IMR-90 (cell line): ENCODE measurements around the gene BTRC. TPM values are rescaled to one million over a fixed set of nuclear protein-coding genes. Genes with fewer than 3 reads are reported as not detected.

Experiments
- ATAC-seq: fragments of 200-7000 bp; cut with Tn5 transposase; 2 replicates; pipeline ENCODE4 v1.9.1; 2020; ENCODE audit warnings: low read depth, mild to moderate bottlenecking, moderate library complexity
- BruUV-seq: library from RNA; stranded (reverse); fragments of 400-500 nt; replicated peaks from 2 replicates; lab custom pipeline; 2021; lab: Mats Ljungman, UMichigan
- CTCF ChIA-PET: fragments of 300-600 bp; formaldehyde crosslinking; extraction: SDS; loops from one replicate; lab custom pipeline; 2021; ENCODE audit warnings: antibody characterized with exemption; lab: Yijun Ruan, JAX
- POLR2A ChIA-PET: fragments of 300-600 bp; sonication (Branson Sonifier 250); formaldehyde crosslinking; loops from one replicate; lab custom pipeline; 2022; ENCODE audit warnings: antibody characterized with exemption; ENCODE audit not compliant: unreplicated experiment; lab: Charles Lee
- DNase-seq: peaks from one replicate; pipeline ENCODE4 v3.0.0; 2013
- H2AFZ ChIP-seq: replicated peaks from 2 replicates; pipeline ENCODE3; 2013; ENCODE audit warnings: low read length, mild to moderate bottlenecking; ENCODE audit not compliant: poor library complexity
- H2AK5ac ChIP-seq: 2 replicates; pipeline ENCODE4 v1.6.1; 2013; ENCODE audit warnings: low read depth, low read length, inconsistent platforms
- H2AK9ac ChIP-seq: replicated peaks from 2 replicates; pipeline ENCODE3; 2013; ENCODE audit warnings: mild to moderate bottlenecking, low read depth, low read length, moderate library complexity; ENCODE audit not compliant: poor library complexity
- H2BK120ac ChIP-seq: 2 replicates; pipeline ENCODE4 v1.6.1; 2013; ENCODE audit warnings: low read depth, low read length, inconsistent platforms
- H2BK15ac ChIP-seq: 3 replicates; pipeline ENCODE4 v1.6.1; 2013; ENCODE audit warnings: low read depth, low read length, inconsistent platforms
- H2BK20ac ChIP-seq: 2 replicates; pipeline ENCODE4 v1.6.1; 2013; ENCODE audit warnings: low read depth, mild to moderate bottlenecking, inconsistent platforms, low read length, moderate library complexity
- H2BK5ac ChIP-seq: 2 replicates; pipeline ENCODE4 v1.6.1; 2013; ENCODE audit warnings: mild to moderate bottlenecking, low read depth, low read length, inconsistent platforms; ENCODE audit not compliant: poor library complexity, severe bottlenecking
- H3K14ac ChIP-seq: replicated peaks from 2 replicates; pipeline ENCODE4 v1.6.1; 2013; ENCODE audit warnings: low read depth, low read length, inconsistent platforms
- H3K18ac ChIP-seq: 2 replicates; pipeline ENCODE4 v1.6.1; 2013; ENCODE audit warnings: low read depth, low read length, control low read depth
- H3K23ac ChIP-seq: 2 replicates; pipeline ENCODE4 v1.6.1; 2013; ENCODE audit warnings: low read depth, low read length, inconsistent platforms
- H3K27ac ChIP-seq: 2 replicates; pipeline ENCODE4 v1.5.1; 2013; ENCODE audit warnings: mild to moderate bottlenecking, control low read depth, low read length; ENCODE audit not compliant: insufficient read depth
- H3K27me3 ChIP-seq: 2 replicates; pipeline ENCODE4 v1.6.1; 2013; ENCODE audit warnings: low read length; ENCODE audit not compliant: control insufficient read depth, insufficient read depth
- H3K36me3 ChIP-seq: 2 replicates; pipeline ENCODE4 v1.6.1; 2013; ENCODE audit warnings: low read length, mixed read lengths; ENCODE audit not compliant: control insufficient read depth, insufficient read depth
- H3K4ac ChIP-seq: 2 replicates; pipeline ENCODE4 v1.6.1; 2013; ENCODE audit warnings: low read depth, low read length, inconsistent platforms
- H3K4me1 ChIP-seq: 2 replicates; pipeline ENCODE4 v1.6.1; 2013; ENCODE audit warnings: low read length, mixed read lengths; ENCODE audit not compliant: control insufficient read depth, insufficient read depth
- H3K4me2 ChIP-seq: 2 replicates; pipeline ENCODE4 v1.6.1; 2013; ENCODE audit warnings: low read depth, mild to moderate bottlenecking, control low read depth, low read length, moderate library complexity
- H3K4me3 ChIP-seq: 2 replicates; pipeline ENCODE4 v1.5.1; 2013; ENCODE audit warnings: low read depth, mild to moderate bottlenecking, control low read depth, low read length, moderate library complexity; ENCODE audit not compliant: insufficient read depth
- H3K56ac ChIP-seq: 2 replicates; pipeline ENCODE4 v1.6.1; 2013; ENCODE audit warnings: low read length, inconsistent platforms; ENCODE audit not compliant: insufficient read depth; ENCODE audit errors: extremely low read depth
- H3K79me1 ChIP-seq, 2 experiments: 2 replicates each; pipeline ENCODE4 v1.6.1; 2013; ENCODE audit warnings: low read length in 2 of 2, inconsistent platforms in 1 of 2, low read depth in 1 of 2
- H3K9ac ChIP-seq: 2 replicates; pipeline ENCODE4 v1.6.1; 2013; ENCODE audit warnings: low read depth, low read length, control low read depth
- H3K9me1 ChIP-seq: 2 replicates; pipeline ENCODE4 v1.6.1; 2013; ENCODE audit warnings: low read length, inconsistent platforms; ENCODE audit not compliant: insufficient read depth
- H3K9me3 ChIP-seq: 2 replicates; pipeline ENCODE4 v1.6.1; 2013; ENCODE audit warnings: low read length; ENCODE audit not compliant: control insufficient read depth, insufficient read depth
- H4K20me1 ChIP-seq: 2 replicates; pipeline ENCODE4 v1.6.1; 2013; ENCODE audit warnings: low read length, inconsistent platforms; ENCODE audit not compliant: insufficient read depth
- H4K5ac ChIP-seq: 2 replicates; pipeline ENCODE4 v1.6.1; 2013; ENCODE audit warnings: mild to moderate bottlenecking, low read depth, low read length, control low read depth
- H4K8ac ChIP-seq, 2 experiments: 2 replicates each; pipeline ENCODE4 v1.6.1; 2013; ENCODE audit warnings: low read depth in 2 of 2, low read length in 2 of 2, control low read depth in 1 of 2, inconsistent platforms in 1 of 2
- H4K91ac ChIP-seq: 2 replicates; pipeline ENCODE4 v1.6.1; 2013; ENCODE audit warnings: low read depth, low read length, inconsistent platforms; ENCODE audit not compliant: insufficient read depth
- BHLHE40 ChIP-seq: fragments of 150-350 bp; IDR thresholded peaks from 2 replicates; pipeline ENCODE4 v1.6.1; 2016; ENCODE audit warnings: mild to moderate bottlenecking, low read depth, low read length
- CEBPB ChIP-seq: IDR thresholded peaks from 2 replicates; pipeline ENCODE4 v1.6.1; 2012; ENCODE audit warnings: low read depth, low read length, improper control_type of control experiment
- CHD1 ChIP-seq: IDR thresholded peaks from 2 replicates; pipeline ENCODE4 v1.6.1; 2012; ENCODE audit warnings: low read depth, low read length, improper control_type of control experiment
- FOS ChIP-seq: fragments of 150-350 bp; IDR thresholded peaks from 2 replicates; pipeline ENCODE4 v1.6.1; 2016; ENCODE audit warnings: low read depth, low read length
- MAFK ChIP-seq: IDR thresholded peaks from 2 replicates; pipeline ENCODE4 v1.6.1; 2012; ENCODE audit warnings: low read depth, low read length, improper control_type of control experiment
- MAZ ChIP-seq: IDR thresholded peaks from 2 replicates; pipeline ENCODE4 v1.6.1; 2012; ENCODE audit warnings: low read depth, mild to moderate bottlenecking, low read length, improper control_type of control experiment, moderate library complexity, borderline replicate concordance
- MXI1 ChIP-seq: IDR thresholded peaks from 2 replicates; pipeline ENCODE4 v1.6.1; 2012; ENCODE audit warnings: low read depth, mild to moderate bottlenecking, low read length, moderate library complexity, borderline replicate concordance
- NFE2L2 ChIP-seq: fragments of 150-350 bp; IDR thresholded peaks from 2 replicates; pipeline ENCODE4 v1.6.1; 2016; ENCODE audit warnings: low read depth, mild to moderate bottlenecking, low read length
- POLR2A ChIP-seq: IDR thresholded peaks from 2 replicates; pipeline ENCODE4 v1.6.1; 2012; ENCODE audit warnings: mild to moderate bottlenecking, low read depth, low read length
- RAD21 ChIP-seq: IDR thresholded peaks from 2 replicates; pipeline ENCODE4 v1.6.1; 2012; ENCODE audit warnings: low read length, improper control_type of control experiment
- RCOR1 ChIP-seq: IDR thresholded peaks from 2 replicates; pipeline ENCODE4 v1.6.1; 2012; ENCODE audit warnings: mild to moderate bottlenecking, low read length, improper control_type of control experiment; ENCODE audit not compliant: insufficient replicate concordance
- RFX5 ChIP-seq: IDR thresholded peaks from 2 replicates; pipeline ENCODE4 v1.8.0; 2012; ENCODE audit warnings: low read depth, mild to moderate bottlenecking, low read length, moderate library complexity
- SMC3 ChIP-seq: fragments of 150-350 bp; IDR thresholded peaks from 2 replicates; pipeline ENCODE4 v1.6.1; 2016; ENCODE audit warnings: low read depth, mild to moderate bottlenecking, antibody characterized with exemption, low read length, moderate library complexity
- WGBS, 2 experiments: methylation state at CpG; one replicate each; pipeline versions ENCODE4 v1.1.5 to v1.1.7; 2013; ENCODE audit warnings: missing lambda C conversion rate in 2 of 2; ENCODE audit not compliant: insufficient read length in 1 of 2; ENCODE audit errors: extremely low coverage in 2 of 2; 5-methylcytosine and 5-hydroxymethylcytosine counted together
- dilution Hi-C: fragments of 300-500 bp; cut with HindIII; formaldehyde crosslinking; loops from one replicate; pipeline ENCODE4 v1.14.3; 2018; ENCODE audit warnings: low sequenced_read_pairs; ENCODE audit not compliant: unreplicated experiment
- in situ Hi-C: fragments of 300-500 bp; cut with MboI; formaldehyde crosslinking; loops from 3 replicates; pipeline ENCODE4 v1.14.3; 2019; ENCODE audit warnings: low sequenced_read_pairs, inconsistent platforms, mixed read lengths
- intact Hi-C: fragments of 100-400 bp; cut with micrococcal nuclease; formaldehyde crosslinking; loops from 2 replicates; pipeline ENCODE4 v1.10.0; 2022
- polyA plus RNA-seq, 3 experiments: library from polyadenylated mRNA; depleted of rRNA; stranded (reverse); fragments of >200 nt; gene quantifications; 2 replicates each; pipeline ENCODE4 v1.2.3, GENCODE V29; 2012; ENCODE audit warnings: low replicate concordance in 1 of 3
- total RNA-seq: library from RNA; depleted of rRNA; stranded (reverse); fragments of >200 nt; gene quantifications from 2 replicates; pipeline ENCODE4 v1.2.3, GENCODE V29; 2012
- TF ChIP-seq, protein P1 (sequence below): fragments of 150-350 bp; IDR thresholded peaks from 2 replicates; pipeline ENCODE4 v1.6.1; 2017; ENCODE audit warnings: mild to moderate bottlenecking, antibody characterized with exemption, low read length, low read depth
- TF ChIP-seq, protein P2 (sequence below): fragments of 150-350 bp; IDR thresholded peaks from 2 replicates; pipeline ENCODE4 v1.6.1; 2016; ENCODE audit warnings: low read depth, mild to moderate bottlenecking, low read length, moderate library complexity, borderline replicate concordance
- TF ChIP-seq, protein P3 (sequence below): conservative IDR thresholded peaks from 2 replicates; pipeline ENCODE4 v1.5.1; 2012; ENCODE audit warnings: mild to moderate bottlenecking, low read depth, low read length, improper control_type of control experiment

Gene BTRC
- total and polyA plus RNA-seq, 2 of the 4 experiments (the other 2 are of a cell fraction) = 7.7 to 8.4 TPM

DNA sequence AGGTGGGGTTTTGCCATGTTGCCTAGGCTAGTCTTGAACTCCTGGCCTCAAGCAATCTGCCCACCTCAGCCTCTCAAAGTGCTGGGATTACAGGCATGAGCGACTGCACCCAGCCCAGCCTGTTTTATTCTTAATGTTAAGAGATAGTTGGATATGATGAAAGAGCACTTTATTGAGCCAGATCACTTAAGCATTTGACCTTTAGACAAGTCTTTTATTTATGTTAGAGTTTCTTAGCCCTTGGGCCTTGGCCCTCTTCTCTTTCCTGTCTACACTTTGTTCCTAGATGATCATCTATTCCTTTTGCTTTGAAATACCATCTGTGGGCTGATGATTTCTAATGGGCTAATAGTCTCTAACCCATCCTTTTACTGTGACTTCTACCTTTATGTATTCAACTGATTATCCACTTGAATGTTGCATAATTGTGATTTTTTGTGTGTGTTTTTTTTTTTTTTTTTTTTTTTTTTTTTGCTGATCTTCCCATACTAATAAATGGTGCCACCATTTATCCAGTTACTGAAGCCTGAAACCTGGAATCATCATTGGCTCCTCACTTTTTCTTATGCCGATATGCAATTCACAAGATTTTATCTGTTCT is 34.8 kb downstream of the BTRC start:
- H3K4ac ChIP-seq = no peak overlapping the region
- no peaks in the 10 kb centered on the region for H3K9me3 ChIP-seq
- no peak overlapping the region for H3K4me3 ChIP-seq
- in situ Hi-C loops = no loop called here
- no peaks in the 10 kb centered on the region for H3K27me3 ChIP-seq
- H3K56ac ChIP-seq = no peak overlapping the region
- no peak for DNase-seq
- no peak overlapping the region for H2AFZ ChIP-seq
- H3K9ac ChIP-seq = no peak overlapping the region
- H3K23ac ChIP-seq = no peak overlapping the region
- WGBS, 2 experiments = 100% methylated on average over 1 of the region's 2 CpGs; no CpG with 5 or more reads in 1 of the 2 experiments
- peaks cover 3% of the 10 kb centered on the region; the same call in 1 of the 2 replicates for H3K4me1 ChIP-seq
- no peak overlapping the region for H2BK5ac ChIP-seq
- H3K36me3 ChIP-seq = no peaks in the 10 kb centered on the region
- no peak overlapping the region for H2AK5ac ChIP-seq
- CTCF ChIA-PET = no interaction called here
- peaks cover 35% of the 10 kb centered on the region for H4K20me1 ChIP-seq
- H3K9me1 ChIP-seq = no peaks in the 10 kb centered on the region
- H2BK120ac ChIP-seq = no peak overlapping the region
- H3K14ac ChIP-seq = 0 out of 2 replicates have a peak overlapping the region, but pooled peaks have one; percentile 51
- intact Hi-C loops = no loop called here
- TF ChIP-seq, protein P1, sequence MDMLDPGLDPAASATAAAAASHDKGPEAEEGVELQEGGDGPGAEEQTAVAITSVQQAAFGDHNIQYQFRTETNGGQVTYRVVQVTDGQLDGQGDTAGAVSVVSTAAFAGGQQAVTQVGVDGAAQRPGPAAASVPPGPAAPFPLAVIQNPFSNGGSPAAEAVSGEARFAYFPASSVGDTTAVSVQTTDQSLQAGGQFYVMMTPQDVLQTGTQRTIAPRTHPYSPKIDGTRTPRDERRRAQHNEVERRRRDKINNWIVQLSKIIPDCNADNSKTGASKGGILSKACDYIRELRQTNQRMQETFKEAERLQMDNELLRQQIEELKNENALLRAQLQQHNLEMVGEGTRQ = no peak
- TF ChIP-seq, protein P2, sequence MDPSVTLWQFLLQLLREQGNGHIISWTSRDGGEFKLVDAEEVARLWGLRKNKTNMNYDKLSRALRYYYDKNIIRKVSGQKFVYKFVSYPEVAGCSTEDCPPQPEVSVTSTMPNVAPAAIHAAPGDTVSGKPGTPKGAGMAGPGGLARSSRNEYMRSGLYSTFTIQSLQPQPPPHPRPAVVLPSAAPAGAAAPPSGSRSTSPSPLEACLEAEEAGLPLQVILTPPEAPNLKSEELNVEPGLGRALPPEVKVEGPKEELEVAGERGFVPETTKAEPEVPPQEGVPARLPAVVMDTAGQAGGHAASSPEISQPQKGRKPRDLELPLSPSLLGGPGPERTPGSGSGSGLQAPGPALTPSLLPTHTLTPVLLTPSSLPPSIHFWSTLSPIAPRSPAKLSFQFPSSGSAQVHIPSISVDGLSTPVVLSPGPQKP = no peak
- TF ChIP-seq MXI1 (no peak), SMC3 (no peak), BHLHE40 (no peak), MAZ (no peak), MAFK (no peak), CEBPB (no peak), FOS (no peak), NFE2L2 (no peak), RAD21 (no peak), CHD1 (no peak), POLR2A (no peak), RCOR1 (no peak), RFX5 (no peak)
- TF ChIP-seq, protein P3, sequence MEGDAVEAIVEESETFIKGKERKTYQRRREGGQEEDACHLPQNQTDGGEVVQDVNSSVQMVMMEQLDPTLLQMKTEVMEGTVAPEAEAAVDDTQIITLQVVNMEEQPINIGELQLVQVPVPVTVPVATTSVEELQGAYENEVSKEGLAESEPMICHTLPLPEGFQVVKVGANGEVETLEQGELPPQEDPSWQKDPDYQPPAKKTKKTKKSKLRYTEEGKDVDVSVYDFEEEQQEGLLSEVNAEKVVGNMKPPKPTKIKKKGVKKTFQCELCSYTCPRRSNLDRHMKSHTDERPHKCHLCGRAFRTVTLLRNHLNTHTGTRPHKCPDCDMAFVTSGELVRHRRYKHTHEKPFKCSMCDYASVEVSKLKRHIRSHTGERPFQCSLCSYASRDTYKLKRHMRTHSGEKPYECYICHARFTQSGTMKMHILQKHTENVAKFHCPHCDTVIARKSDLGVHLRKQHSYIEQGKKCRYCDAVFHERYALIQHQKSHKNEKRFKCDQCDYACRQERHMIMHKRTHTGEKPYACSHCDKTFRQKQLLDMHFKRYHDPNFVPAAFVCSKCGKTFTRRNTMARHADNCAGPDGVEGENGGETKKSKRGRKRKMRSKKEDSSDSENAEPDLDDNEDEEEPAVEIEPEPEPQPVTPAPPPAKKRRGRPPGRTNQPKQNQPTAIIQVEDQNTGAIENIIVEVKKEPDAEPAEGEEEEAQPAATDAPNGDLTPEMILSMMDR = no peak
- no peak overlapping the region for H3K4me2 ChIP-seq
- H2BK20ac ChIP-seq = no peak overlapping the region
- no TSS peak for BruUV-seq
- peaks cover 20 to 50% of the 10 kb centered on the region in 2 experiments for H3K79me1 ChIP-seq
- H4K5ac ChIP-seq = no peak overlapping the region
- ATAC-seq = 0 out of 2 replicates have a peak, but pooled peaks have one; percentile 29
- dilution Hi-C loops = no loop called here
- H2AK9ac ChIP-seq = no peak overlapping the region
- POLR2A ChIA-PET = no interaction called here
- H4K8ac ChIP-seq = no peak overlapping the region
- no peak overlapping the region for H4K91ac ChIP-seq
- no peak overlapping the region for H3K18ac ChIP-seq
- no peak overlapping the region for H3K27ac ChIP-seq
- no peak overlapping the region for H2BK15ac ChIP-seq
